Osteoblast (primary cell): ENCODE results near the gene EPC1. TPM values are rescaled to one million over a fixed set of nuclear protein-coding genes. Genes with fewer than 3 reads are reported as not detected.

Experiments
- DNase-seq: peaks from one replicate; pipeline ENCODE4 v3.0.0; 2011; ENCODE audit warnings: low spot score, mixed read lengths; ENCODE audit not compliant: insufficient read length; ENCODE audit errors: missing footprints
- H2AFZ ChIP-seq: 2 replicates; pipeline ENCODE4 v1.6.0; 2011; ENCODE audit warnings: mild to moderate bottlenecking, low read length
- H3K27ac ChIP-seq: 2 replicates; pipeline ENCODE4 v1.5.1; 2011; ENCODE audit warnings: mild to moderate bottlenecking, low read depth, low read length, moderate library complexity
- H3K27me3 ChIP-seq: 2 replicates; pipeline ENCODE4 v1.6.0; 2012; ENCODE audit warnings: mild to moderate bottlenecking, control low read depth, inconsistent platforms, low read length, moderate library complexity; ENCODE audit not compliant: insufficient read depth
- H3K36me3 ChIP-seq: 2 replicates; pipeline ENCODE4 v1.5.1; 2011; ENCODE audit warnings: mild to moderate bottlenecking, low read length, control low read depth, moderate library complexity; ENCODE audit not compliant: insufficient read depth
- H3K4me1 ChIP-seq: 2 replicates; pipeline ENCODE4 v1.5.1; 2011; ENCODE audit warnings: mild to moderate bottlenecking, low read length, control low read depth, moderate library complexity; ENCODE audit not compliant: insufficient read depth
- H3K4me2 ChIP-seq: 2 replicates; pipeline ENCODE4 v1.6.0; 2011; ENCODE audit warnings: mild to moderate bottlenecking, low read length; ENCODE audit not compliant: insufficient read depth
- H3K4me3 ChIP-seq: fragments of 200-600 bp; sonication (generic); 3 replicates; pipeline ENCODE4 v1.5.1; 2012; ENCODE audit warnings: mild to moderate bottlenecking, low read length, inconsistent platforms; ENCODE audit not compliant: insufficient read depth
- H3K79me2 ChIP-seq: 2 replicates; pipeline ENCODE4 v1.6.0; 2012; ENCODE audit warnings: mild to moderate bottlenecking, low read length, control low read depth, inconsistent platforms; ENCODE audit not compliant: insufficient read depth
- H3K9me3 ChIP-seq: 2 replicates; pipeline ENCODE4 v1.5.1; 2011; ENCODE audit warnings: low read depth, low read length, control low read depth
- H4K20me1 ChIP-seq: 2 replicates; pipeline ENCODE4 v1.6.0; 2012; ENCODE audit warnings: mild to moderate bottlenecking, low read length, control low read depth; ENCODE audit not compliant: insufficient read depth
- total RNA-seq: library from RNA; depleted of rRNA; stranded (reverse); fragments of >200 nt; gene quantifications from 2 replicates; pipeline ENCODE4 v1.2.3, GENCODE V29; 2012
- TF ChIP-seq, protein P1 (sequence below): IDR thresholded peaks from 2 replicates; pipeline ENCODE4 v1.5.1; 2011; ENCODE audit warnings: mild to moderate bottlenecking, low read depth, low read length, moderate library complexity; ENCODE audit errors: extremely low read depth

Gene EPC1
- total RNA-seq, 1 donor, result 30.8 TPM

DNA sequence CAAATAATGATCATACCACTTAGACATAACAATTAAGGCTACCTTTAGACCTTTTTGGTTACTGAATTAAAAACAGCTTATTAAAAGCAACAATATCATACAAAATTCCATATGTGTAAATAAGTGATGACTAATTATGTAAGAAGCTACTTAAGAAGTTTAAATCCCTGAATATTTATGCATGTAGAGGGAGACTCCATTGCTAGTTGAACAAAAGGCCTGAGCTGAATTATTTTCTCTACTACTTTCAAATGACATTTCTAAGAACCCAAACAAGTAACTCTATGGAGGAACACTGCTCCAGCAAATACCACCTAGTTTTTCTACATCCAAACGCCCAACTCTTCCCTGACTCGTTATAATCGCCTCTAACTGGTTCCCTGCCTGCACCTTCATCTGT is 31.5 kb downstream of the EPC1 start:
- no peak overlapping the region for H3K4me3 ChIP-seq
- peaks cover 70% of the 10 kb centered on the region for H4K20me1 ChIP-seq
- H3K4me2 ChIP-seq, result peak overlapping the region; percentile 20
- no peak overlapping the region for H2AFZ ChIP-seq
- H3K9me3 ChIP-seq, result no peaks in the 10 kb centered on the region
- no peak for DNase-seq
- no peaks in the 10 kb centered on the region for H3K36me3 ChIP-seq
- H3K79me2 ChIP-seq, result peaks cover 97% of the 10 kb centered on the region
- H3K4me1 ChIP-seq, result peaks cover 19% of the 10 kb centered on the region
- no peaks in the 10 kb centered on the region for H3K27me3 ChIP-seq
- peak overlapping the region; percentile 45 for H3K27ac ChIP-seq
- TF ChIP-seq, protein P1, sequence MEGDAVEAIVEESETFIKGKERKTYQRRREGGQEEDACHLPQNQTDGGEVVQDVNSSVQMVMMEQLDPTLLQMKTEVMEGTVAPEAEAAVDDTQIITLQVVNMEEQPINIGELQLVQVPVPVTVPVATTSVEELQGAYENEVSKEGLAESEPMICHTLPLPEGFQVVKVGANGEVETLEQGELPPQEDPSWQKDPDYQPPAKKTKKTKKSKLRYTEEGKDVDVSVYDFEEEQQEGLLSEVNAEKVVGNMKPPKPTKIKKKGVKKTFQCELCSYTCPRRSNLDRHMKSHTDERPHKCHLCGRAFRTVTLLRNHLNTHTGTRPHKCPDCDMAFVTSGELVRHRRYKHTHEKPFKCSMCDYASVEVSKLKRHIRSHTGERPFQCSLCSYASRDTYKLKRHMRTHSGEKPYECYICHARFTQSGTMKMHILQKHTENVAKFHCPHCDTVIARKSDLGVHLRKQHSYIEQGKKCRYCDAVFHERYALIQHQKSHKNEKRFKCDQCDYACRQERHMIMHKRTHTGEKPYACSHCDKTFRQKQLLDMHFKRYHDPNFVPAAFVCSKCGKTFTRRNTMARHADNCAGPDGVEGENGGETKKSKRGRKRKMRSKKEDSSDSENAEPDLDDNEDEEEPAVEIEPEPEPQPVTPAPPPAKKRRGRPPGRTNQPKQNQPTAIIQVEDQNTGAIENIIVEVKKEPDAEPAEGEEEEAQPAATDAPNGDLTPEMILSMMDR, result no peak

DNA sequence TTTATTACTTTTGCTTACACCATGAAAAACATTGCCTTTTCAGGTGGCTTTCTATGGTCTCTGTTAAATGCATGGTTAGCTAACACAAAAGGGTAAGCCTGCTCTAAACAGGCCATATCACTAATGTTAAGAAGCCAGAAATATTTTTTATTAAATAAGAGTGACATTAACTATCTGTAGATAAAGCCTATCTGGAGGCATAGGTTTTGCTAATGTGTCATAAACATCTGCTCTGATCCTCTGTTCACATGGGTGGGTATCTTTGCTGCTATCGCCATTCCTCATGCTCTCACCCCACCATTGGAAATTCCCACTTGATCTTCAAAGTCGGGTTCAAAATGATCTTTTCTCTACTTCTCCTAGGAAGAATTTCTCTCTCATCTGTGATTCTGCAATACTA is 32.4 kb downstream of the EPC1 start:
- Histone ChIP-seq H3K27ac (no peak overlapping the region), H3K27me3 (no peaks in the 10 kb centered on the region), H3K4me2 (no peak overlapping the region), H3K79me2 (peaks cover 97% of the 10 kb centered on the region), H3K9me3 (no peaks in the 10 kb centered on the region), H3K36me3 (no peaks in the 10 kb centered on the region), H4K20me1 (peaks cover 75% of the 10 kb centered on the region), H3K4me3 (no peak overlapping the region), H3K4me1 (peaks cover 19% of the 10 kb centered on the region), H2AFZ (no peak overlapping the region)
- TF ChIP-seq, protein P1, result no peak
- DNase-seq, result no peak

DNA sequence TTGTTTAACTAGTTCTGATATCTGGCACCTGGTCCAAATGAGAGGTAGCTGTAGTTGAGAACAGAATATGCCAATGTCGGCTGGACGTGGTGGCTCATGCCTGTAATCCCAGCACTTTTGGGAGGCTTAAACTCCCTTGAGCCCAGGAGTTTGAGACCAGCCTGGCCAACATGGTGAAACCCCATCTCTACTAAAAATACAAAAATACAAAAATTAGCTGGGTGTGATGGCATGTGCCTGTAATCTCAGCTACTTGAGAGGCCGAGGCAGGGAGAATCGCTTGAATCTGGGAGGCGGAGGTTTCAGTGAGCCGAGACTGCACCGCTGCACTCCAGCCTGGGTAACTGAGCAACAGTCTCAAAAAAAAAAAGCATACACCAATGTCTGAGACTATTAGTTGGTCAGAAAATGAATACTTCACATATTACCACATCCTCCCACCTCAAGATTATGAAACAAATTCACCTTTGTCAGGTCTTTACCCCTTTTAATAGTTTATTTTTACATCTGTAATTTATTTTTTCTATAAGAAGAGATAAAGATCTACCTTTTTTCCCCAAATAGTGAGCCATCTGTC is 38.8 kb downstream of the EPC1 start:
- H4K20me1 ChIP-seq, result peaks cover 68% of the 10 kb centered on the region
- no peak for DNase-seq

DNA sequence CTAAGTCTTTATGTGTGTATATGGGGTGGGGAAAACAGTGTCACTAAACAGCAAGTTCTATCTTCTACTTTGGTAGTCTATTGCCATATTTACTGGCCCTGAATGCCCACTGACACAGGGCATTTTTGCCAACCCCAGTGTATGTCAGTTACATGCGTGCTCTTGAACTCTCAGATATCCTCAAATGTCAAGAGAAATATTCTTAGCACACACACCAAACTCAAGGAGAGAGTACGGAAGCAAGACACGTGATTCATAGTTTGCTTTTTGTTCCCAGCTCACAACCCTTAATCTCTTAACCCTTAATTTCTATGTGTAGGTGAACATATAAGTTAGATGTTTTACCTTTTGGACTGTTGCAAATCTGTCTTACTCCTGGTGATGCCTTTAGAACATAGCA is 39.3 kb downstream of the EPC1 start:
- Histone ChIP-seq H4K20me1 (peaks cover 63% of the 10 kb centered on the region), H3K9me3 (no peaks in the 10 kb centered on the region), H3K4me3 (no peak overlapping the region), H3K4me2 (no peak overlapping the region), H3K27me3 (no peaks in the 10 kb centered on the region), H3K27ac (no peak overlapping the region), H3K4me1 (no peaks in the 10 kb centered on the region), H3K79me2 (peaks cover 94% of the 10 kb centered on the region), H2AFZ (no peak overlapping the region), H3K36me3 (peaks cover 24% of the 10 kb centered on the region)
- no peak for DNase-seq
- TF ChIP-seq, protein P1, result no peak

More for the DNA sequence above, 38.8 kb downstream of the EPC1 start:
- Histone ChIP-seq H3K27ac (no peak overlapping the region), H3K9me3 (no peaks in the 10 kb centered on the region), H3K79me2 (peaks cover 94% of the 10 kb centered on the region), H3K4me1 (no peaks in the 10 kb centered on the region), H3K4me2 (no peak overlapping the region), H2AFZ (no peak overlapping the region), H3K4me3 (no peak overlapping the region), H3K27me3 (no peaks in the 10 kb centered on the region), H3K36me3 (peaks cover 23% of the 10 kb centered on the region)
- TF ChIP-seq, protein P1, result no peak
